ENCODE results near the gene PIP4K2A. TPM values are rescaled to one million over a fixed set of nuclear protein-coding genes. Genes with fewer than 3 reads are reported as not detected.

PIP4K2A gene
- total RNA-seq, 3 donors from 2014 or later (not counting 1 experiment from before 2014, with no cell fraction given) = 311 to 423 (median 405) TPM

GRCh38 chr10:22631646-22632278, 82.6 kb downstream of the PIP4K2A start:
- Mint-ChIP-seq H3K36me3 (no peaks in the 10 kb centered on the region), H3K9me3 (no peaks in the 10 kb centered on the region), H3K4me1 (peaks cover 94 to 95% of the 10 kb centered on the region in 2 donors), H3K27me3 (ENCODE audit: low read depth in 2 of 2) (no peaks in the 10 kb centered on the region), H3K27ac (peak overlapping the region; percentile 99), H3K4me3 (peak overlapping the region; percentile 51)
- Histone ChIP-seq H3K4me3 (ENCODE audit: low read length) (no peak overlapping the region), H3K9me3 (ENCODE audit: control insufficient read depth, insufficient read depth, low read length) (no peaks in the 10 kb centered on the region), H3K27me3 (ENCODE audit: control insufficient read depth, insufficient read depth, low read length) (no peaks in the 10 kb centered on the region), H3K4me1 (ENCODE audit: control insufficient read depth, insufficient read depth, low read length) (peaks cover 70% of the 10 kb centered on the region), H3K27ac (ENCODE audit: low read length) (peak overlapping the region; percentile 97), H3K36me3 (ENCODE audit: control insufficient read depth, insufficient read depth, low read length) (peaks cover 3% of the 10 kb centered on the region)
- DNase-seq = peak in 1 of 2 donors; percentile 55
- no peak for TF ChIP-seq CTCF (IDR thresholded peaks at IDR 0.05)
- no peak for ATAC-seq
- intact Hi-C loops (cut with micrococcal nuclease) = loop anchor here (2.0 to 5.0 kb wide), 4 partner anchors 21 to 81 kb away; no protein-coding TSS in a partner anchor
- 48% methylated on average over 8 of the region's 10 CpGs for WGBS (ENCODE audit: insufficient coverage)

GRCh38 chr10:22631185-22631584, 83.2 kb downstream of the PIP4K2A start:
- Mint-ChIP-seq H3K4me3 (peak overlapping the region; percentile 90), H3K27ac (peak overlapping the region; percentile 99), H3K4me1 (peaks cover 94 to 95% of the 10 kb centered on the region in 2 donors), H3K36me3 (no peaks in the 10 kb centered on the region), H3K27me3 (ENCODE audit: low read depth in 2 of 2) (no peaks in the 10 kb centered on the region), H3K9me3 (no peaks in the 10 kb centered on the region)
- DNase-seq = no peak
- no peak for ATAC-seq
- Histone ChIP-seq H3K27me3 (ENCODE audit: control insufficient read depth, insufficient read depth, low read length) (no peaks in the 10 kb centered on the region), H3K36me3 (ENCODE audit: control insufficient read depth, insufficient read depth, low read length) (peaks cover 3% of the 10 kb centered on the region), H3K4me3 (ENCODE audit: low read length) (no peak overlapping the region), H3K4me1 (ENCODE audit: control insufficient read depth, insufficient read depth, low read length) (peaks cover 65% of the 10 kb centered on the region), H3K27ac (ENCODE audit: low read length) (peak overlapping the region; percentile 97), H3K9me3 (ENCODE audit: control insufficient read depth, insufficient read depth, low read length) (no peaks in the 10 kb centered on the region)
- TF ChIP-seq CTCF (IDR thresholded peaks at IDR 0.05) = no peak
- intact Hi-C loops (cut with micrococcal nuclease) = loop anchor here (2.0 to 5.0 kb wide), 4 partner anchors 20 to 82 kb away; no protein-coding TSS in a partner anchor
- WGBS (ENCODE audit: insufficient coverage) = 100% methylated on average over 1 of the region's 3 CpGs

GRCh38 chr10:22630234-22631174, 83.9 kb downstream of the PIP4K2A start:
- peak overlapping the region; percentile 90 for H3K4me3 Mint-ChIP-seq
- no peaks in the 10 kb centered on the region for H3K9me3 ChIP-seq (ENCODE audit: control insufficient read depth, insufficient read depth, low read length)
- no peaks in the 10 kb centered on the region for H3K27me3 Mint-ChIP-seq (ENCODE audit: low read depth in 2 of 2)
- whole genome bisulfite sequencing (ENCODE audit: insufficient coverage) = 25% methylated on average over 4 of the region's 7 CpGs
- H3K27me3 ChIP-seq (ENCODE audit: control insufficient read depth, insufficient read depth, low read length) = no peaks in the 10 kb centered on the region
- H3K36me3 ChIP-seq (ENCODE audit: control insufficient read depth, insufficient read depth, low read length) = peaks cover 3% of the 10 kb centered on the region
- no peaks in the 10 kb centered on the region for H3K9me3 Mint-ChIP-seq
- peak; percentile 67 to 81 (median 73) for ATAC-seq
- TF ChIP-seq CTCF (IDR thresholded peaks at IDR 0.05) = no peak
- peaks cover 64% of the 10 kb centered on the region for H3K4me1 ChIP-seq (ENCODE audit: control insufficient read depth, insufficient read depth, low read length)
- H3K4me1 Mint-ChIP-seq = peaks cover 94 to 96% of the 10 kb centered on the region in 2 donors
- intact Hi-C loops (cut with micrococcal nuclease) = loop anchor here (2.0 to 5.0 kb wide), 4 partner anchors 20 to 82 kb away; no protein-coding TSS in a partner anchor
- H3K27ac ChIP-seq (ENCODE audit: low read length) = peak overlapping the region; percentile 97
- H3K27ac Mint-ChIP-seq = peak overlapping the region; percentile 99
- peak overlapping the region; percentile 25 for H3K4me3 ChIP-seq (ENCODE audit: low read length)
- peak in 1 of 2 donors; percentile 87 for DNase-seq
- H3K36me3 Mint-ChIP-seq = no peaks in the 10 kb centered on the region

All from natural killer cell (primary cell).